ENCODE measurements around the gene GNG11.

Gene GNG11

DNA sequence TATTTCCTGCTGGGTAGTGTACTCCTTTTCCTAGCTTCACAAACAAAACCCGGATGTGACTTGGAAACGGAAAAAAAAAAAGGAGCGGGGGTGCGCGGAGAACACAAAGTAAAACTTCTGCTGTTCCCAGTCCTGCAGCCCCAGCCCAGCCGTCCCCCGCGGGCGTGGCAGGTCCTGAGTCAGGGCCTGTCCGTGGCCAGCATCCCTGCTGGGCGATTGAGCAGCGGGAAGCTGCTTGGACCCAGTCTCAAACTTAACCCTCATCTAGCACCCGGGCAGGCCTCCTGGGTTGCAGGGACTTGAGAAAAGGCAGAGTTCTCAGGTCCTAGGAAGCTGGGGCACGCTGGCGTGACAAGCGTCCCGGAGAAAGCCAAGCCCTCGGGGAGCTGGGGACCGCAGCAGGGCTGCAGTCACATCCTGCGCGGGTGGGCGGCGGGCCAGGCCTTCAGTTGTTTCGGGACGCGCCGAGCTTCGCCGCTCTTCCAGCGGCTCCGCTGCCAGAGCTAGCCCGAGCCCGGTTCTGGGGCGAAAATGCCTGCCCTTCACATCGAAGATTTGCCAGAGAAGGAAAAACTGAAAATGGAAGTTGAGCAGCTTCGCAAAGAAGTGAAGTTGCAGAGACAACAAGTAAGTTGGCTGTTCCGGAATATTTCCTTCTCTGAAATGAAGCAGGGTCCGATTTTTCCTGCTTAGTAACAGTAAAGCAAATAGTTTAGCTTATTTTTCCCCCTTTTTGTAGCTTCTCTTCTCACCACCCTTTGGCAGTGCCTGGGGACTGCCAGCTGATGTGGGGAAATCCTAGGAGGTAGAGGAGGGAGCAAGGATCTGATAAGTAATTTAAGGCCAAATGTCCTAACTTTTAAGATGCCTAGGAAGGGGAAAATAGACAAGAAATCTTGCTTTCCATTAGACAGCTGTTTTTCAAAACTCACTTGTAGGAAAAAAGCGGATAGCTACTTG lies at the start of gene GNG11:
Gene GNG11 (plus strand): TSS at position 129 of the 960 bp plus-strand sequence. CDS start 403 bp downstream, at position 532.
- POLR2A ChIA-PET: interaction anchor here (1.0 to 1.4 kb wide), 2 partner anchors 9 to 12 kb away, joined by 3 to 5 read pairs; no protein-coding TSS in a partner anchor
- peak; percentile 53 for DNase-seq (ENCODE audit: extremely low spot score)
- TF ChIP-seq L3MBTL2 (conservative IDR thresholded peaks at IDR 0.05) (peak; percentile 50; the same call in 1 of the 2 replicates), NFRKB (IDR thresholded peaks at IDR 0.05) (no peak), ZNF384 (IDR thresholded peaks at IDR 0.05) (peak; percentile 64)
- CTCF ChIA-PET: interaction anchor here (0.7 kb wide), 1 partner anchor 479 kb away, joined by 3 read pairs; no protein-coding TSS in a partner anchor

DNA sequence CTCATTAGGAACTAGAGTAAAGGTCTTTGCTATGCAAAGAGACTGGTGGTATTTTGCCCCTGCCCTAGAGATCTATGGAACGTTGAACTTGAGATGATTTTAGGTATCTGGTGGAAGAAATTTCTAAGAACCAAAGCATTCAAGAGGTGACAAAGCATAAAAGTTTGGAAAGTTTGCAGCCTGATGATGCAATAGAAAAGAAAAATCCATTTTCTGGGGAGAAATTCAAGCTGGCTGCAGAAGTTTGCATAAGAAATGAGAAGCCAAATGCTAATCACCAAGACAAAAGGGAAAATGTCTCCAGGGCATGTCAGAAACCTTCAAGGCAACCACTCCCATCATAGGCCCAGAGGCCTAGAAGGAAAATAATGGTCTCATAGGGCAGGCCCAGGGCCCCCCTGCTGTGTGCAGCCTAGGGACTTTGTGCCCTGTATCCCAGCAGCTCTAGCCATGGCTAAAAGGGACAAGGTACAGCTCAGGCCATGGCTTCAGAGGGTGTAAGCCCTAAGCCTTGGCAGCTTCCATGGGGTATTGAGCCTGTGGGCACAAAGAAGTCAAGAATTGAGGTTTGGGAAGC lies 47.4 kb upstream of the GNG11 start:
- no peak for TF ChIP-seq L3MBTL2 (conservative IDR thresholded peaks at IDR 0.05)
- TF ChIP-seq ZNF384 (IDR thresholded peaks at IDR 0.05): no peak
- TF ChIP-seq NFRKB (IDR thresholded peaks at IDR 0.05): no peak
- no peak for TF ChIP-seq HDGF (IDR thresholded peaks at IDR 0.05; ENCODE audit: borderline replicate concordance)
- TF ChIP-seq, protein P1, sequence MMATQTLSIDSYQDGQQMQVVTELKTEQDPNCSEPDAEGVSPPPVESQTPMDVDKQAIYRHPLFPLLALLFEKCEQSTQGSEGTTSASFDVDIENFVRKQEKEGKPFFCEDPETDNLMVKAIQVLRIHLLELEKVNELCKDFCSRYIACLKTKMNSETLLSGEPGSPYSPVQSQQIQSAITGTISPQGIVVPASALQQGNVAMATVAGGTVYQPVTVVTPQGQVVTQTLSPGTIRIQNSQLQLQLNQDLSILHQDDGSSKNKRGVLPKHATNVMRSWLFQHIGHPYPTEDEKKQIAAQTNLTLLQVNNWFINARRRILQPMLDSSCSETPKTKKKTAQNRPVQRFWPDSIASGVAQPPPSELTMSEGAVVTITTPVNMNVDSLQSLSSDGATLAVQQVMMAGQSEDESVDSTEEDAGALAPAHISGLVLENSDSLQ (IDR thresholded peaks at IDR 0.05): no peak
- no peak for TF ChIP-seq ARNT (IDR thresholded peaks at IDR 0.05)
- no peak for TF ChIP-seq TARDBP (IDR thresholded peaks at IDR 0.05)
- no peak for TF ChIP-seq SUZ12 (IDR thresholded peaks at IDR 0.05)
- TF ChIP-seq SP1 (IDR thresholded peaks at IDR 0.05): no peak
- TF ChIP-seq FOXK2 (IDR thresholded peaks at IDR 0.05): no peak
- TF ChIP-seq FOXA1 (IDR thresholded peaks at IDR 0.05): no peak
- TF ChIP-seq LEF1 (IDR thresholded peaks at IDR 0.05; ENCODE audit: borderline replicate concordance): no peak
- no peak for TF ChIP-seq ELF4 (IDR thresholded peaks at IDR 0.05)
- TF ChIP-seq FOXM1 (IDR thresholded peaks at IDR 0.05; ENCODE audit: borderline replicate concordance): no peak
- TF ChIP-seq CTBP1 (IDR thresholded peaks at IDR 0.05; ENCODE audit: borderline replicate concordance): no peak
- no peak for TF ChIP-seq BHLHE40 (IDR thresholded peaks at IDR 0.05; ENCODE audit: borderline replicate concordance)
- POLR2A ChIA-PET: no interaction called here
- CTCF ChIA-PET: no interaction called here
- no peak for DNase-seq (ENCODE audit: extremely low spot score)

DNA sequence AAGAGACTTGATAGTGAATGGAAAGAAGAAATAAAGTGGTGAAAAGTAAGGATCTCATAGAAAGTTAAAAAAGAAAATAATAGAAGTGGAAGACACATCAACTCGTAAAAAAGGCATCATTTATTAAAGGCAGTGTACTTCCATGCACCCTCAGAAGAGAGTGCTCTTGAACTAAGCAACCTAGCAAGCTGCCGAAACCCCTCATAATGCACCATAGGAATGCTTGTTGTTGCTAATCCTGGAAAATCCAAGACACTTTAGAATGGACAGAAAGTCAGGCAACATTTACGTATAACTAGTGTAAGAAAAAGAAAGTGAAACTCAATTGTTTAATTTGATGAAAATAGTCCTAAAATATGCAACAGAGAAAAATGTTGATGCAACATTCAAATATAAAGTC lies 43.8 kb upstream of the GNG11 start:
- TF ChIP-seq FOXA1 (IDR thresholded peaks at IDR 0.05) (no peak), SUZ12 (IDR thresholded peaks at IDR 0.05) (no peak), SP1 (IDR thresholded peaks at IDR 0.05) (no peak), ZNF384 (IDR thresholded peaks at IDR 0.05) (no peak), HDGF (IDR thresholded peaks at IDR 0.05; ENCODE audit: borderline replicate concordance) (no peak), ARNT (IDR thresholded peaks at IDR 0.05) (no peak), BHLHE40 (IDR thresholded peaks at IDR 0.05; ENCODE audit: borderline replicate concordance) (no peak), LEF1 (IDR thresholded peaks at IDR 0.05; ENCODE audit: borderline replicate concordance) (no peak), L3MBTL2 (conservative IDR thresholded peaks at IDR 0.05) (no peak), NFRKB (IDR thresholded peaks at IDR 0.05) (no peak), FOXM1 (IDR thresholded peaks at IDR 0.05; ENCODE audit: borderline replicate concordance) (no peak), CTBP1 (IDR thresholded peaks at IDR 0.05; ENCODE audit: borderline replicate concordance) (no peak), FOXK2 (IDR thresholded peaks at IDR 0.05) (no peak), TARDBP (IDR thresholded peaks at IDR 0.05) (no peak), ELF4 (IDR thresholded peaks at IDR 0.05) (no peak)
- TF ChIP-seq, protein P1 (IDR thresholded peaks at IDR 0.05): no peak
- POLR2A ChIA-PET: no interaction called here

DNA sequence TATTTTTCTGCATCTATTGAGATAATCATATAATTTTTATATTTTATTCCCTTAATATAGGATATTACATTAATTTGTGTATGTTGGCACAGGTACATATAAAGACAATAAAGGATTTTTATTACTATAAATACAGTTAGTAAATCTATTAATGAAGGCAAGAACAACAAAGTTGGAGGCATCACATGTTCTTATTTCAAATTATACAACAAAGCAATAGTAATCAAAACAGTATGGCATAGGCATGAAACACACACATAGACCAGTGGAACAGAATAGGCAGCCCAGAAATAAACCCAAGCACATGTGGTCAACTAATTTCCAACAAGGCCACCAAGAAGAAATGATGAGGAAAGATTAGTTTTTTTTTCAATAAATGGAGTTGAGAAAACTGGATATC lies 42.2 kb upstream of the GNG11 start:
- ChIA-PET CTCF (no interaction called here), POLR2A (no interaction called here)
- TF ChIP-seq TARDBP (IDR thresholded peaks at IDR 0.05) (no peak), SP1 (IDR thresholded peaks at IDR 0.05) (no peak), NFRKB (IDR thresholded peaks at IDR 0.05) (no peak), FOXK2 (IDR thresholded peaks at IDR 0.05) (no peak)
- DNase-seq (ENCODE audit: extremely low spot score): no peak

More for the DNA sequence above, 43.8 kb upstream of the GNG11 start:
- CTCF ChIA-PET: no interaction called here
- DNase-seq (ENCODE audit: extremely low spot score): no peak

DNA sequence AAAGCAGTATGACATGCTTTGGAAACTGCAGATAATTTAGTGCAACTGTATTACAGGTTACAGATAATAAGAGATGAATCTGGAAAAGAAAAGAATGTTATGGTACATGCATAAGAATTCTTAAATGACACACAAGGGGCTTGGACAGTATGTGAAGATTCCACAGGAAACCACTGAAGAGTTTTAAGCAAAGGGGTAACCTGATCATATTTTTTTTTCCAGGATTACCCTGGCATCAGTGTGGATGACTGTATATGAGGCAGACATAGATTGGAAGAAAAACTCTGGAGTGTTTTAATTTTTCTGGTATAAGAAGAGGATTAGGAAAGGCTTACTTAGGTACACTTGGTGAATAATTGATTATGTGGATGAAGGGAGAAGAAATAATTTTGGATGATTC lies 39.1 kb upstream of the GNG11 start:
- POLR2A ChIA-PET: no interaction called here
- TF ChIP-seq NFRKB (IDR thresholded peaks at IDR 0.05) (no peak), ARNT (IDR thresholded peaks at IDR 0.05) (no peak), ZNF384 (IDR thresholded peaks at IDR 0.05) (no peak), HDGF (IDR thresholded peaks at IDR 0.05; ENCODE audit: borderline replicate concordance) (no peak), ELF4 (IDR thresholded peaks at IDR 0.05) (no peak), SUZ12 (IDR thresholded peaks at IDR 0.05) (no peak), L3MBTL2 (conservative IDR thresholded peaks at IDR 0.05) (no peak), CTBP1 (IDR thresholded peaks at IDR 0.05; ENCODE audit: borderline replicate concordance) (no peak), LEF1 (IDR thresholded peaks at IDR 0.05; ENCODE audit: borderline replicate concordance) (no peak), SP1 (IDR thresholded peaks at IDR 0.05) (no peak), FOXM1 (IDR thresholded peaks at IDR 0.05; ENCODE audit: borderline replicate concordance) (no peak), TARDBP (IDR thresholded peaks at IDR 0.05) (no peak), FOXA1 (IDR thresholded peaks at IDR 0.05) (no peak)
- TF ChIP-seq, protein P1 (IDR thresholded peaks at IDR 0.05): no peak
- CTCF ChIA-PET: no interaction called here
- DNase-seq (ENCODE audit: extremely low spot score): no peak

Data from HEK293T (cell line).